SU-DHL-6 (cell line): ENCODE measurements around the gene EXPH5.

Source experiments
- H2AFZ ChIP-seq: fragments of 200-600 bp; sonication (generic); 2 replicates; pipeline ENCODE4 v1.6.1; 2014; ENCODE audit warnings: low read depth, mild to moderate bottlenecking, moderate library complexity, mixed read lengths, antibody characterized with exemption, low read length; ENCODE audit not compliant: severe bottlenecking
- H3F3A ChIP-seq: fragments of 200-600 bp; shearing (Covaris generic); 2 replicates; pipeline ENCODE4 v1.6.0; 2016; ENCODE audit warnings: antibody characterized with exemption, mild to moderate bottlenecking; ENCODE audit not compliant: insufficient read depth
- H3K27ac ChIP-seq: fragments of 200-600 bp; sonication (generic); 2 replicates; pipeline ENCODE4 v1.5.1; 2016; ENCODE audit warnings: low read depth, mild to moderate bottlenecking, low read length, moderate library complexity, mixed read lengths
- H3K27me3 ChIP-seq: fragments of 200-600 bp; sonication (generic), shearing (Covaris generic); 2 replicates; pipeline ENCODE4 v1.6.0; 2014; ENCODE audit warnings: mild to moderate bottlenecking, low read length
- H3K36me3 ChIP-seq: fragments of 200-600 bp; sonication (generic); 2 replicates; pipeline ENCODE4 v1.6.1; 2014; ENCODE audit warnings: mild to moderate bottlenecking, low read length, mixed read lengths
- H3K4me2 ChIP-seq: fragments of 300-600, 200-600 bp; shearing (Covaris generic), sonication (generic); 2 replicates; pipeline ENCODE4 v1.6.0; 2014; ENCODE audit warnings: low read length, low read depth, mild to moderate bottlenecking; ENCODE audit not compliant: poor library complexity, severe bottlenecking
- H3K4me3 ChIP-seq: fragments of 200-600 bp; sonication (generic); 2 replicates; pipeline ENCODE4 v1.5.1; 2014; ENCODE audit warnings: antibody characterized with exemption, low read length, mild to moderate bottlenecking, mixed read lengths; ENCODE audit not compliant: insufficient read depth, poor library complexity, severe bottlenecking
- H3K79me2 ChIP-seq: fragments of 200-600 bp; sonication (generic); 2 replicates; pipeline ENCODE4 v1.6.1; 2014; ENCODE audit warnings: mild to moderate bottlenecking, low read length, moderate library complexity; ENCODE audit not compliant: insufficient read depth
- H3K9ac ChIP-seq: fragments of 200-600 bp; sonication (generic); 2 replicates; pipeline ENCODE4 v1.7.0; 2014; ENCODE audit warnings: mild to moderate bottlenecking, low read length
- H3K9me2 ChIP-seq: fragments of 200-600 bp; sonication (generic); replicated peaks from 2 replicates; pipeline ENCODE4 v1.6.1; 2014; ENCODE audit warnings: low read length; ENCODE audit not compliant: insufficient read depth
- H3K9me3 ChIP-seq: fragments of 200-600 bp; sonication (generic); 2 replicates; pipeline ENCODE4 v1.6.1; 2014; ENCODE audit warnings: low read length, mixed read lengths; ENCODE audit not compliant: insufficient read depth
- H4K20me1 ChIP-seq: fragments of 200-600 bp; sonication (generic); 2 replicates; pipeline ENCODE4 v1.6.1; 2014; ENCODE audit warnings: low read depth, mild to moderate bottlenecking, antibody characterized with exemption, low read length, moderate library complexity, mixed read lengths
- CTCF ChIP-seq: fragments of 200-600 bp; sonication (generic); IDR thresholded peaks from one replicate; pipeline ENCODE4 v1.5.1; 2017; ENCODE audit warnings: antibody characterized with exemption, mild to moderate bottlenecking, low read length, moderate library complexity; ENCODE audit not compliant: insufficient read depth, poor library complexity, severe bottlenecking
- EZH2phosphoT487 ChIP-seq: fragments of 200-600 bp; sonication (generic), shearing (Covaris generic); conservative IDR thresholded peaks from 2 replicates; pipeline ENCODE4 v1.6.1; 2018; ENCODE audit warnings: mild to moderate bottlenecking, antibody characterized with exemption, low read length, moderate library complexity, mixed read lengths

The EXPH5 gene

GRCh38 chr11:108494182-108494581 lies 99.4 kb downstream of the EXPH5 start:
- no peak overlapping the region for H3K9ac ChIP-seq
- H3K36me3 ChIP-seq, result no peaks in the 10 kb centered on the region
- H3K4me2 ChIP-seq, result no peak overlapping the region
- no peak overlapping the region for H3K27ac ChIP-seq
- no peaks in the 10 kb centered on the region for H3K9me3 ChIP-seq
- H3K9me2 ChIP-seq, result no peaks in the 10 kb centered on the region
- H3K27me3 ChIP-seq, result no peaks in the 10 kb centered on the region
- H3F3A ChIP-seq, result no peaks in the 10 kb centered on the region
- TF ChIP-seq CTCF, result no peak
- H3K79me2 ChIP-seq, result no peaks in the 10 kb centered on the region
- no peak overlapping the region for H3K4me3 ChIP-seq
- H4K20me1 ChIP-seq, result no peaks in the 10 kb centered on the region
- H2AFZ ChIP-seq, result no peak overlapping the region

GRCh38 chr11:108491936-108492335 lies 101.6 kb downstream of the EXPH5 start:
- Histone ChIP-seq H4K20me1 (no peaks in the 10 kb centered on the region), H3F3A (no peaks in the 10 kb centered on the region), H3K9me2 (no peaks in the 10 kb centered on the region), H3K4me3 (no peak overlapping the region), H3K4me2 (no peak overlapping the region), H3K9me3 (no peaks in the 10 kb centered on the region), H3K36me3 (no peaks in the 10 kb centered on the region), H3K27me3 (no peaks in the 10 kb centered on the region), H3K27ac (no peak overlapping the region), H2AFZ (no peak overlapping the region), H3K9ac (no peak overlapping the region), H3K79me2 (no peaks in the 10 kb centered on the region)
- TF ChIP-seq EZH2phosphoT487 (no peak), CTCF (no peak)

- Histone ChIP-seq H3K27me3 (no peaks in the 10 kb centered on the region), H3K4me2 (no peak overlapping the region), H3K27ac (no peak overlapping the region), H3K79me2 (no peaks in the 10 kb centered on the region), H3F3A (no peaks in the 10 kb centered on the region), H2AFZ (no peak overlapping the region), H3K9ac (no peak overlapping the region), H3K4me3 (no peak overlapping the region), H3K36me3 (no peaks in the 10 kb centered on the region), H3K9me2 (no peaks in the 10 kb centered on the region), H3K9me3 (no peaks in the 10 kb centered on the region), H4K20me1 (no peaks in the 10 kb centered on the region)
- TF ChIP-seq CTCF, result no peak
- no peak for TF ChIP-seq EZH2phosphoT487
These were observed 106.7 kb downstream of the EXPH5 start for GRCh38 chr11:108486828-108487227.

- Histone ChIP-seq H3K27ac (no peak overlapping the region), H3F3A (no peaks in the 10 kb centered on the region), H3K9me2 (no peaks in the 10 kb centered on the region), H3K4me2 (no peak overlapping the region), H3K9ac (no peak overlapping the region), H3K4me3 (no peak overlapping the region), H4K20me1 (no peaks in the 10 kb centered on the region), H3K79me2 (no peaks in the 10 kb centered on the region), H3K36me3 (no peaks in the 10 kb centered on the region), H3K27me3 (no peaks in the 10 kb centered on the region), H2AFZ (no peak overlapping the region), H3K9me3 (no peaks in the 10 kb centered on the region)
- no peak for TF ChIP-seq CTCF
- no peak for TF ChIP-seq EZH2phosphoT487
These were observed 107.2 kb downstream of the EXPH5 start for GRCh38 chr11:108486331-108486730.
